Fibroblast of lung (primary cell): Measurements from ENCODE around the gene LAMB3. TPM values are rescaled to one million over a fixed set of nuclear protein-coding genes. Genes with fewer than 3 reads are reported as not detected.

ENCODE experiments used
- DNase-seq, 2 donors: peaks; one replicate each; pipeline versions ENCODE4 v3.0.0 to v3.0.0-alpha.2; 2010; ENCODE audit warnings: low read depth in 2 of 2
- H2AFZ ChIP-seq: 2 replicates; pipeline ENCODE4 v1.5.1; 2012; ENCODE audit warnings: low read length, control low read depth, inconsistent platforms
- H3K27ac ChIP-seq: 2 replicates; pipeline ENCODE4 v1.5.1; 2011; ENCODE audit warnings: low read length, control low read depth; ENCODE audit not compliant: insufficient read depth
- H3K27me3 ChIP-seq: 2 replicates; pipeline ENCODE4 v1.5.1; 2011; ENCODE audit warnings: mild to moderate bottlenecking, low read length; ENCODE audit not compliant: control insufficient read depth, insufficient read depth
- H3K36me3 ChIP-seq: 2 replicates; pipeline ENCODE4 v1.5.1; 2011; ENCODE audit warnings: low read length; ENCODE audit not compliant: control insufficient read depth, insufficient read depth
- H3K4me1 ChIP-seq: 2 replicates; pipeline ENCODE4 v1.5.1; 2011; ENCODE audit warnings: low read length; ENCODE audit not compliant: control insufficient read depth, insufficient read depth; ENCODE audit errors: extremely low read depth
- H3K4me2 ChIP-seq: 2 replicates; pipeline ENCODE4 v1.5.1; 2011; ENCODE audit warnings: low read length, control low read depth; ENCODE audit not compliant: insufficient read depth; ENCODE audit errors: extremely low read depth
- H3K4me3 ChIP-seq, 4 experiments: fragments of 200-600 bp in 1 of 4; sonication (generic) in 1 of 4; replicated peaks in 1 of 4; 2 replicates each; pipeline ENCODE4 v1.5.1; 2011 to 2016; ENCODE audit warnings: low read length in 4 of 4, low read depth in 3 of 4, mild to moderate bottlenecking in 3 of 4, control low read depth in 2 of 4, inconsistent platforms in 1 of 4, mixed read lengths in 1 of 4; ENCODE audit not compliant: insufficient read depth in 1 of 4; ENCODE audit errors: control extremely low read depth in 1 of 4
- H3K79me2 ChIP-seq: 2 replicates; pipeline ENCODE4 v1.5.1; 2012; ENCODE audit warnings: mild to moderate bottlenecking, low read length, inconsistent platforms; ENCODE audit not compliant: control insufficient read depth, insufficient read depth
- H3K9ac ChIP-seq: 2 replicates; pipeline ENCODE4 v1.5.1; 2011; ENCODE audit warnings: mild to moderate bottlenecking, low read length, control low read depth; ENCODE audit not compliant: insufficient read depth
- H3K9me3 ChIP-seq: 2 replicates; pipeline ENCODE4 v1.5.1; 2012; ENCODE audit warnings: low read depth, low read length; ENCODE audit not compliant: control insufficient read depth, insufficient read depth
- H4K20me1 ChIP-seq: 2 replicates; pipeline ENCODE4 v1.5.1; 2011; ENCODE audit warnings: low read length; ENCODE audit not compliant: control insufficient read depth, insufficient read depth; ENCODE audit errors: extremely low read depth
- EZH2 ChIP-seq: IDR thresholded peaks from 2 replicates; pipeline ENCODE4 v1.5.1; 2012; ENCODE audit warnings: low read length, control low read depth, mild to moderate bottlenecking; ENCODE audit errors: missing control alignments
- polyA plus RNA-seq, 2 donors: library from polyadenylated mRNA; depleted of rRNA in 1 of 2; stranded (reverse) in 1 of 2; unstranded in 1 of 2; fragments of >200 nt; gene quantifications; 2 replicates each; pipeline ENCODE4 v1.2.1, GENCODE V29; 2011 to 2012; ENCODE audit warnings: missing spikeins in 1 of 2
- total RNA-seq: library from RNA; depleted of rRNA; stranded (reverse); fragments of >200 nt; gene quantifications from 2 replicates; pipeline ENCODE4 v1.2.1, GENCODE V29; 2014
- TF ChIP-seq, protein P1 (sequence below), 2 donors: IDR thresholded peaks in 1 of 2; conservative IDR thresholded peaks in 1 of 2; 1 replicate in 1 of 2; 2 replicates in 1 of 2; pipeline ENCODE4 v1.5.1; 2011 to 2012; ENCODE audit warnings: low read length in 2 of 2, control low read depth in 1 of 2, inconsistent platforms in 1 of 2, low read depth in 1 of 2, mild to moderate bottlenecking in 1 of 2

Gene LAMB3
- total and polyA plus RNA-seq, 2 donors (not counting 1 experiment from before 2014, with no cell fraction given) = 4.1 to 23.3 TPM

- no peak overlapping the region for H3K4me3 ChIP-seq
- DNase-seq = no peak
- H3K27ac ChIP-seq = no peak overlapping the region
- TF ChIP-seq, protein P1, sequence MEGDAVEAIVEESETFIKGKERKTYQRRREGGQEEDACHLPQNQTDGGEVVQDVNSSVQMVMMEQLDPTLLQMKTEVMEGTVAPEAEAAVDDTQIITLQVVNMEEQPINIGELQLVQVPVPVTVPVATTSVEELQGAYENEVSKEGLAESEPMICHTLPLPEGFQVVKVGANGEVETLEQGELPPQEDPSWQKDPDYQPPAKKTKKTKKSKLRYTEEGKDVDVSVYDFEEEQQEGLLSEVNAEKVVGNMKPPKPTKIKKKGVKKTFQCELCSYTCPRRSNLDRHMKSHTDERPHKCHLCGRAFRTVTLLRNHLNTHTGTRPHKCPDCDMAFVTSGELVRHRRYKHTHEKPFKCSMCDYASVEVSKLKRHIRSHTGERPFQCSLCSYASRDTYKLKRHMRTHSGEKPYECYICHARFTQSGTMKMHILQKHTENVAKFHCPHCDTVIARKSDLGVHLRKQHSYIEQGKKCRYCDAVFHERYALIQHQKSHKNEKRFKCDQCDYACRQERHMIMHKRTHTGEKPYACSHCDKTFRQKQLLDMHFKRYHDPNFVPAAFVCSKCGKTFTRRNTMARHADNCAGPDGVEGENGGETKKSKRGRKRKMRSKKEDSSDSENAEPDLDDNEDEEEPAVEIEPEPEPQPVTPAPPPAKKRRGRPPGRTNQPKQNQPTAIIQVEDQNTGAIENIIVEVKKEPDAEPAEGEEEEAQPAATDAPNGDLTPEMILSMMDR (conservative IDR thresholded peaks at IDR 0.05 in 1 of 2, IDR thresholded peaks at IDR 0.05 in 1 of 2; ENCODE audit: low read depth in 1 of 2, low read length in 2 of 2) = no peak
- no peak for TF ChIP-seq EZH2
- H3K4me2 ChIP-seq = no peak overlapping the region
- no peaks in the 10 kb centered on the region for H3K9me3 ChIP-seq
- no peak overlapping the region for H3K9ac ChIP-seq
- no peaks in the 10 kb centered on the region for H3K79me2 ChIP-seq
- peaks cover 10% of the 10 kb centered on the region for H3K4me1 ChIP-seq
- no peaks in the 10 kb centered on the region for H4K20me1 ChIP-seq
- H2AFZ ChIP-seq = no peak overlapping the region
- no peaks in the 10 kb centered on the region for H3K36me3 ChIP-seq
- no peaks in the 10 kb centered on the region for H3K27me3 ChIP-seq
Measured at GRCh38 chr1:209655411-209656231, 3.4 kb upstream of the LAMB3 start.

DNA sequence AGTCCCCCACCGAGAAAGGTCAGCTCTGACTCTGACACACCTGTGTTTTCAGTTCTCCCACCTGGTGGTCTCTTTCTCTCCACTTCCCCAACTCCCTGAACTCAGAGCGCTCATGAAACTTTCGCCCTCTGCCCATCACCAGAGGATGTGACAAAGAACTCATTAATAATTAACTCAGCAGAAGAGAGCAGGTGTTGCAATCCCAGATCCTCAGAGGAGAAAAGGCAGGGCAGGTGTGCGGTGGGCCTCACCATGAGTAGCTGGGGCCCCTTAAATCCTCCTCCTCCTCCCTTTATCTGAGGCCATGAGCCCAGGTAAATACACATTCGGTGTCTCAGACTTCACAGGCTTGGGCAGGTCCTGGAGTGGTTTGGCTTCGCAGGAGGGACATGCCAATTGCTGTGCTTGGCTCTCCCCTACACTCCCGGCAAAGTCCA is 1.7 kb upstream of the LAMB3 start:
- H3K4me3 ChIP-seq = no peak overlapping the region
- H3K4me1 ChIP-seq = peaks cover 21% of the 10 kb centered on the region
- TF ChIP-seq, protein P1 (conservative IDR thresholded peaks at IDR 0.05 in 1 of 2, IDR thresholded peaks at IDR 0.05 in 1 of 2; ENCODE audit: low read depth in 1 of 2, low read length in 2 of 2) = no peak
- TF ChIP-seq EZH2 = no peak

DNA sequence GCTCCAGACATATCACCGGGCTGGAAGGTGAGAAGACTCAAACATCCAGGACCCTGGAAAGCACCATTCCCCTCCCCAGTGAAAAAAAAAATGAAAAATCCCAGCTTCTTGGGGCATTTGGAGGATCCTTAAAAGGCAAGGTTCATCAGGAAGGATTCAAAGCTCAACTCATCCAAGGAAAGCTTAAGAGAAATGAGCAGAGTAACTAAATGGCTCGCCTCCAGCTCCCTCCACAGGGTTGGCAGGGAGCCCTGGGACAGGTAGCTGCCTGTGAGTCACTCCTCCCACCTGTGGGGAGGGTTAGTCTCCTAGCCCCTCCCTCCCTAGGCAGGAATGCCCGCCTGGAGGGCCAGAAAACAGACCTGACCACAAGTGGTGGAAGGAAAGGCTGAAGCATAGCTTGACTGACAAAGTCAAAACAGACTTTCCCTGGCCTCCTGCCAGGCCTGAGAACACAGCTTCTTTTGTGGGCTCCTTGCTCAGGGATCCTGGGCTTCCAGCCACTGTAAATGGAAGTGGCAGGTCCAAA is 712 bp upstream of the LAMB3 start:
- peaks cover 25% of the 10 kb centered on the region for H3K4me1 ChIP-seq
- no peaks in the 10 kb centered on the region for H3K27me3 ChIP-seq
- no peaks in the 10 kb centered on the region for H4K20me1 ChIP-seq
- no peak overlapping the region for H3K4me2 ChIP-seq
- no peaks in the 10 kb centered on the region for H3K9me3 ChIP-seq
- no peak for TF ChIP-seq EZH2
- TF ChIP-seq, protein P1 (conservative IDR thresholded peaks at IDR 0.05 in 1 of 2, IDR thresholded peaks at IDR 0.05 in 1 of 2; ENCODE audit: low read depth in 1 of 2, low read length in 2 of 2) = no peak
- no peaks in the 10 kb centered on the region for H3K36me3 ChIP-seq
- H3K4me3 ChIP-seq = no peak overlapping the region
- H2AFZ ChIP-seq = no peak overlapping the region
- H3K9ac ChIP-seq = no peak overlapping the region
- peak; percentile 39 to 79 for DNase-seq
- H3K27ac ChIP-seq = no peak overlapping the region
- H3K79me2 ChIP-seq = no peaks in the 10 kb centered on the region

More for the DNA sequence above, 1.7 kb upstream of the LAMB3 start:
- Histone ChIP-seq H3K4me2 (no peak overlapping the region), H3K36me3 (no peaks in the 10 kb centered on the region), H3K9me3 (no peaks in the 10 kb centered on the region), H3K9ac (no peak overlapping the region), H3K27me3 (no peaks in the 10 kb centered on the region), H4K20me1 (no peaks in the 10 kb centered on the region), H3K79me2 (no peaks in the 10 kb centered on the region), H3K27ac (no peak overlapping the region), H2AFZ (no peak overlapping the region)
- DNase-seq = no peak
